ENCODE results near the gene ATP2C1.
"Not testable (repeated sequence)": the region's sequence is repeated elsewhere in the genome, so short reads cannot be mapped to it uniquely, and the experiment has no call there.

ATP2C1 gene

DNA sequence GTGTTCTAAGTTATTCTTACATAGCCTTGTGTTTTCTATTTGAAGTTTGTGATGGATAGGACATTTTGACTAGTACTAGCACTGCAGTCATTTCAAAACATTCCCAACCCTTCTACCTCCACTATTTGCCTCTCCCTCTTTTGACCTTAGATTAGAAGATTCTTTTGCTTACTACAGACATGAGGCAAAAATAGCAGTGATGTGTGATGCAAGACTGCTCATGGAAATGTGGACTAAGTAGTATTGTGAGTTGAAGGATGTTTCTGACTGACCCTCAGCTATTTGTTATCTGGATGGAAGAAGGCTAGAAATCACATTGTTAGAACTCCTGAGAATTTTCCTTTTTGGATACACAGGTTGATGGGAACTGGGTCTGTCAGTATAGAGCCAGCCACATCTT is 45.9 kb downstream of the ATP2C1 start:
- DNase-seq (ENCODE audit: low spot score), result no peak

DNA sequence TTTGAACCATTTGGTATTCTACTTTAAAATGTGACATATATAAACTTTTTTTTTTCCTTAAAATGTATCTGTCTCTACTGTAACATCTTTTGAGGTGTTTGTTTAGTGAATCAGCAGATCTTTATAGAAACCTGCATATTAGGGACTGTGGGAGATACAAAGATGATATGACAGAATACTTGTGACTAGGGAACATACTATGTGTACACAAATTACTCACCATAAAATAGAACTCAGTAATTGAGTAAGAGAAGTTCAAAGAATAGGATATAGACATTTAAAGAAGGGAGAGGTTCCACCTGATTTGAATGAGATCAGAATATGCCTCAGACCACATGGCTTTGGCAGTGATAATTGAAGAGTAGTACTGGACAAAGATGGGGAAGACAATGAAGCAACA is 47.9 kb downstream of the ATP2C1 start:
- no peak for DNase-seq (ENCODE audit: low spot score)

DNA sequence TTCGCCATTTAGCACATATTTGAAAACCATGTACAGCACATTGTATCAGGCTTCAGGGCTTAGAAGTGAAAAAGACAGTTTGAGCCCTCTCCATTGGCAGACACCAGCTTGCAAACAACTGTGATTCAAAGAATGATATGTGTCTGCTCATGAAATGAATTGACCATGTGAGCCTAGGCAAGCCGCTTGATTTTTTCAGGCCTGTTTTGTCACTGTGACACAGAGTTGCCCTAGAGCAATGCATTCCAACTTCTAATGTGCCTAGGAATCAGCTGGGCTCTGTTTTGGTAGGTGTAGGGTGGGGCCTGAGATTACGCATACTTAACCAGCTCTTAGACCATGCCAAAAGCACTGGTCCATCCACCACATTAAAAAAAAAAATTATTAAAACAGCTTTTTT is 53.0 kb downstream of the ATP2C1 start:
- no peak for DNase-seq (ENCODE audit: low spot score)

- DNase-seq (ENCODE audit: low spot score), result no peak
Measured at GRCh38 chr3:130948001-130948773, 54.3 kb downstream of the ATP2C1 start.

DNA sequence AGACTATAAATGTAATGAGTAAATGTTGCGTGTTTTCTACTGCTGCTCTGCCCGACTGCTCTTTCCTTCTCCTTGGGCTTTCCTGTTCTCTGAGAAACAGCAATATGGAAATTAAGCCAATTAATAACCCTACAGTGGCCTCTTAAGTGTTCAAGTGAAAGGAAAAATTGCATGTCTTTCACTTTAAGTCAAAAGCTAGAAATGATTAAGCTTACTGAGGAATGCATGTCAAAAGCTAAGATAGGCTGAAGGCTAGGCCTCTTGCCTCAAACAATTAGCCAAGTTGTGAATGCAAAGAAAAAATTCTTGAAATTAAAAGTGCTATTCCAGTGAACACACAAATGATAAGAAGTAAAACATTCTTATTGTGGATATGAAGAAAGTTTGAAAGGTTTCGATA is 55.0 kb downstream of the ATP2C1 start:
- DNase-seq (ENCODE audit: low spot score), result no peak

DNA sequence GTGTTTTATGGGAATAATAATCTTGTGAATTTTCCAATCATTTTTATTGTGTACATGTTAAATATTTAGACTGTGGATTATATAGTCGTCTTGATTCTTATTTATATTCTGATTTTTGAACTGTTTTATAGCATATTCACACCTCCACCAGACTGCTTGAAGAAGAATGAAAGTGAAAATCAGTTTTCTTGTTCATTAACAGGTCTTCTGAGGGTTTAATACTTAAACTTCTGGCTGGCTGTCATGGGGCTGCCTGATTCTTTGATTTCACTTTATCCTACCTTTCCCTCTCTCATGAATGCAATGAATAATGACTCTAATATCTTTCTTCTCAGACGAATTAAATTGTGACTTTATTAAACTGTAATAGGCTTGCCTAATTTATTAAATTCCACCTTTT is 56.2 kb downstream of the ATP2C1 start:
- DNase-seq (ENCODE audit: low spot score), result no peak

- no peak for DNase-seq (ENCODE audit: low spot score)
Measured at GRCh38 chr3:130950641-130951040, 56.8 kb downstream of the ATP2C1 start.

DNA sequence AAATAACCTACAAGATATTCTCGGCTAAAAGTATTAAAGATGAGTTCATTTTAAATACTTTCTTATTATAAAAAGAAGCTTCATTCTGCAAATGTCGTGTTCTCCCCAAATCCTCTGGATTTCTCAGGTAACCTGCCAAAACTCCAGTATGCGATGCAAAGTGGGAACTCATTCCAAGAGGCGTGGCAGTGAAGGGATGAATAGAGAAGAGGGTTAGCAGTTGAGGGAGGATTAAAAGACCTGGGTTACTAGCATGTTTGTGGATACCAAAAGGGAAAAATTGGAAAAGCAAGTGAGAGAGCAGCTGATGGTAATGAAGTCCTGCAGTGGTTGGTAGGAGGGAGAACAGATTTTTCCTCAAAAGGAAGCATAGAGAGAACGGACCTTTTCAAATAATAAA is 61.6 kb downstream of the ATP2C1 start:
- no peak for DNase-seq (ENCODE audit: low spot score)

- DNase-seq (ENCODE audit: low spot score), result no peak
Measured at GRCh38 chr3:130956281-130956680, 62.4 kb downstream of the ATP2C1 start.

DNA sequence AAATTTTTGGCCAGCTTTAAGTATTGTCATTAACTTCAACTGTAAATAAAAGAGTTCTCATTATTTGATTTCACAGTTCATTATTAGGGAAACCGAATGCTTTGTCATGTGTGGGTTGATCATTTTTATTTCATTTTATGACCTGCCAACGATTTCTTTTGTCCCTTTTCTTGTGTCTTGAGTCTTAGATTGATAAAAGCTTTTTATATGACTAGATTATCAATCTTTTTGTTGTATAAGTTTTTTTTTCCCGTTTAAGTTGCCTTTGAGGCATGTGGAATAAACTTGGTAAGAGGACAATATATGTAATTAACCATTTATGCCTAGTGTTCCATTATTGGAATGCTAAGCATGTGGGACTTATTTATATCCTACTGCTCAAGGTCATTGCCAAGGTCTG is 62.8 kb downstream of the ATP2C1 start:
- DNase-seq (ENCODE audit: low spot score), result no peak

- DNase-seq (ENCODE audit: low spot score), result no peak
Measured at GRCh38 chr3:130960139-130960795, 66.4 kb downstream of the ATP2C1 start.

DNA sequence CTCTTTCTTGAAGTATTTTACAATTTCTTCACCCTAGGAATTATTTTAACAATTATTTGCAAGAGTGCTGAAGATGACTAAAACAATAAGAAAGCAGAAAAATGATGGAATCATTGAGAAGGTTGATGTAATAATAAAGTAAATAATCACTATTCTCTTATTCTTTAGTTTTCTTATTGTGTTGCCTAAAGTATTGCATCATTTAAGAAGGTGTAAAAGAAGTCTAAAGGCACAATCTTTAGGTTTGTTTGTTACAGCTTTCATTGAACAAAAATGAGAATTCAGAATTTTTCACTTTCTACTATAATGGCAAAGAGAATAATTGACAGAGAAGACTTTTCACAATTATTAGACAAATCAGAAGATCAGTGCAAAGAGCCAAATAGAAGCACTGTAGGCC is 67.6 kb downstream of the ATP2C1 start:
- DNase-seq (ENCODE audit: low spot score), result no peak

DNA sequence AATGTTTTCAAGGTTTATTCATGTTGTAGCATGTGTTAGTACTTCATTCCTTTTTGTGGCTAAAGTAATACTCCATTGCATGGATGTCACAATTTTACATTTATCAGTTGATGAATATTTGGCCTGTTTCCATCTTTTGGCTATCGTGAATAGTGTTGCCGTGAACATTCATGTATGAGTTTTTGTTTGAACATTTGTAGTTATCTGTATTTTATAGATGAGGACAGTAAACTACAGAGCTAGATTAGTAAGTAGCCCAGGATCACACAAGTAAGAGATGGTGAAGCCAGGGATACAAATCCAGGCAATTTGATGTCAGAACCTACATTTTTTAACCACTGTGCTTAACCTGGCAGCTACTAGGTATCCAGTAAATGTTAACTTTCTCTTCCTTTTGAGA is 69.6 kb downstream of the ATP2C1 start:
- DNase-seq (ENCODE audit: low spot score), result no peak

GRCh38 chr3:130963878-130964277 is 70.0 kb downstream of the ATP2C1 start:
- DNase-seq (ENCODE audit: low spot score), result peak; percentile 81

DNA sequence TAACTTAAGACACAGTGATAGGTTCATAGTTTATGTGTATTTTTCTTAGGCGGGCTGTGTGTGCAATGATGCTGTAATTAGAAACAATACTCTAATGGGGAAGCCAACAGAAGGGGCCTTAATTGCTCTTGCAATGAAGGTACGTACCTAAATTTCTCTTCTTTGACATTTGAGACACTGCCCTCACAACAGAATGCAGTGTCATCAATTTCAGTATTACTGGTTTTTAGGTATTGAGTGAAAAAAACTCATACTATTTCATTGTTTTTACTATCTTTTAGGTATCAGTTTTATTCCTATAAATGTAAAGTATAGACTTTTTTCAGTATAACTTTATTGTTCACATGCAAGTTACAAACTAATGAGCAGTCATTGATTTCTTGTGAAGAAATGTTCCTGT is 73.4 kb downstream of the ATP2C1 start:
- DNase-seq (ENCODE audit: low spot score), result no peak

DNA sequence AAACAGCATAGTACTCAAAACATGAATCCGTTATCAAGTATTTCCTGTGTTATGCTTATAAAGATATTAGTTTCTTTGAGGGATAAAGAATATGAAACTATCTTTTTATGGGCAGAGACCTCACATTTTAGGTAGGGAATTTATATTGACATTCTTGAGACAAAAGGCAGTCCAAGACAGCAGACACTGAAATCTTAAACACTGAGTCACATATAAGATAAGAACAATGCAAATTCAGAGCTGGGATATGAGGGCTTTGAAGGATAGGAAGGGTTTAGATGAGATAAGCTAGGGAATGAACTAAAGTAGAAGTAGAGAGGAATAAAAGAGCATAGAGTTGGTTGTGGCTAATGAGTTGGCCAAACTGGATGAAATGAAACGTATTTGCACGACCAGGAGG is 74.3 kb downstream of the ATP2C1 start:
- DNase-seq (ENCODE audit: low spot score), result no peak

GRCh38 chr3:130969621-130970020 is 75.7 kb downstream of the ATP2C1 start:
- DNase-seq (ENCODE audit: low spot score), result no peak

DNA sequence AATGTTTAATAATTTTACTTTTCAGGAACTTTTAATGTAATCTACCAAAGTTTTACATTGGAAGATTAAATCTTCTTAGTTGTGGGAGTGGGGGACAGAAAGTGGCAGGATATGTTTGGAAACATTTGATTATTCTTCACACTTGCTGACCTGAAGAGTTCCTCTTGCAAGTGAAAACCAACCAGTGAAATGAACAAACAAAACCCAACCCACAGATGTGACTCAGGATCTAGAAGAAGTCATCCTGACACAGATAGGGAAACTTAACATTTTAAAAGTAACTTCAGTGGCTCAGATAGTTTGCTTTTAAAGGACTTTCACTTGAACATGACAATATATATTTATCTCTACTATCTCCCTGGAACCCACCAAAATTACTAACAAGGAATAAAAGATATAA is 77.3 kb downstream of the ATP2C1 start:
- no peak for DNase-seq (ENCODE audit: low spot score)

DNA sequence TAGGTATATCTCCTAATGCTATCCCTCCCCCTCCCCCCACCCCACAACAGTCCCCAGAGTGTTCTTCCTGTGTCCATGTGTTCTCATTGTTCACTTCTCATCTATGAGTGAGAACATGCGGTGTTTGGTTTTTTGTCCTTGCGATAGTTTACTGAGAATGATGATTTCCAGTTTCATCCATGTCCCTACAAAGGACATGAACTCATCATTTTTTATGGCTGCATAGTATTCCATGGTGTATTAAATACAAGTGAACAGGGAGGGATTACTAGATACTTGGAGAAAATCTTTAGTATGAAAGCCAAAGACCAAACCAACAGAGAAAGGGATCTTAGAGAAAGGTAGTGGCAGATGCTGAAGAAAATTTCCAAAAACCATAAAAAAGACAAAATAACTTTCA is 78.7 kb downstream of the ATP2C1 start:
- not testable (repeated sequence) for DNase-seq (ENCODE audit: low spot score)

DNA sequence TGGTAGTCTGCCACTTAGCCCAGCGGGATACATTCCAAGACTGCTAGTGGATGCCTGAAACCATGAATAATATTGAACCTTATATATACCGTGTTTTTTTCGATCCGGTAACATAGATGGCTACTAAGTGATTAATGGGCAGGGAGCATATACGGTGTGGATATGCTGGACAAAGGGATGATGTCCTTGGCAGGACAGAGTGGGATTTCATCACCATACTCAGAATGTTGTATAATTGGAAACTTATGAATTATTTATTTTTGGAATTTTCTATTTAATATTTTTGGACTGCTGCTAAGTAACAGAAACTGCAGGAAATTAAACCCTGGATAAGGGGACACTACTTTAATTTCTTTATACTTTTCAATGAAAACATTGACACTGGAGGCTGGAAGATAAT is 79.5 kb downstream of the ATP2C1 start:
- DNase-seq (ENCODE audit: low spot score), result no peak

GRCh38 chr3:130974201-130974600 is 80.3 kb downstream of the ATP2C1 start:
- DNase-seq (ENCODE audit: low spot score), result no peak

DNA sequence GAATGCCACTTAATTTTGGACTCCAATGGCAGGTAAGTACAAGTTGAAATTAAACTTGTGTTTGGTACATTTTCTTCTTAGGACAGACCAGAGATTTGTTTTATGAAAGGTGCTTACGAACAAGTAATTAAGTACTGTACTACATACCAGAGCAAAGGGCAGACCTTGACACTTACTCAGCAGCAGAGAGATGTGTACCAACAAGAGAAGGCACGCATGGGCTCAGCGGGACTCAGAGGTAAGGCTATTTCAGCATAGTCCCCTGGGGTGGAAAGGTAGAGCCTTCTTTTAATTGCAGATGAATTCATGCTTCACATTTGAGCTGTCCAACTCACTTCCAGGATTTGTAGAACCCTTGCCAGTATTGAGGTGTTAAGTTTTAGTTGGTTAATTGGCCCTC is 81.4 kb downstream of the ATP2C1 start:
- DNase-seq (ENCODE audit: low spot score), result no peak

GRCh38 chr3:130976706-130977105 is 82.8 kb downstream of the ATP2C1 start:
- no peak for DNase-seq (ENCODE audit: low spot score)

DNA sequence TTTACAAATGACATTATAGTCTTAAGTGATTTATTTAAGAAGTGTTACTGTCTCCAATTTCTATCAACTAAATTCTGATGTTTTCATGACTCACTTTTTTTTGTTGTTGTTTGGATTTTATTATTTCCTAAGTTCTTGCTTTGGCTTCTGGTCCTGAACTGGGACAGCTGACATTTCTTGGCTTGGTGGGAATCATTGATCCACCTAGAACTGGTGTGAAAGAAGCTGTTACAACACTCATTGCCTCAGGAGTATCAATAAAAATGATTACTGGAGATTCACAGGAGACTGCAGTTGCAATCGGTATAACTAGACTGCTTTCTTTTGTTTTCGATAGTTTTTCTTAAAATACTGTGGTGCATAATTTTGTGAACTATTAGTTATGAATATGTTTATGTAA is 85.2 kb downstream of the ATP2C1 start:
- no peak for DNase-seq (ENCODE audit: low spot score)

Measured in SW480 (cell line).